Measurements from ENCODE around the gene RNF212B.
"Not testable (repeated sequence)": the region's sequence is repeated elsewhere in the genome, so short reads cannot be mapped to it uniquely, and the experiment has no call there.

Gene RNF212B

DNA sequence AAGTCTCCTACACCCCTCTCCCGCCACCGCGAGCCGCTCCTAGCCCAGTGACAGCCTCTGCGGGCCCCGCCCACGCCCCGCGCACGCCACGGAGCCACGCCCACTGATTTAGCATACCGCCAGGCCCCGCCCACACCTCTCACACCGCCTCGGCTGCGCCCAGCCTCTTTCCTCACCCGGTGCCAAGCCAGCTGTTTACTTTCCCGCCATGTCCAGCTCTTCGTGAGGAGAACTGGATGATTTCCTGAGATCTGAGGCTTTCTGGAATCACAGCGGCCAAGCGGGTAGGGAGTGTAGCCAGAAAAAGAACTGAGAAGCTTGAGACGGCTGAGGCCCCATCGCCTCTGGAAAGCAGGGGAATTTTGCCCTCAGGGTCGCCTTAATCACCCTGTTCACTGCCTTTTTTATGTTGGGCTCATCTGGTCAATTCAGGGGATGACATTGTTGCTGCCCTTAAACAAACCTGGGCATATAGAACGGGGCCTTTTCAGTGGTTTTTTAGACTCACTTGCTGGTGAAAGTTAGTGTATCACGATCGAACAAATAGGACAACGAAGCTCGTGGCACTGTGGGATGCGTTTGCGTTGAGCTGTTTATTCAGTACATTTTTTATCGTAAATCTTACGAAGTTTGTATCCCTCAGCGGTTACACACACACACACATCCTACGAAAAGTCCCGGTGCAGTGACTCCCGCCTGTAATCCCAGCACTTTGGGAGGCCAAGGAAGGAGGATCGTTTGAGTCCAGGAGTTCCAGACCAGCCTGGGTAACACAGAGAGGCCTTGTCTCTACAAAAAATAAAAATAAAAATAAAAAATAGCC is at the start of gene RNF212B:
RNF212B (plus strand) TSS at position 165 of the 823 bp plus-strand sequence. CDS start 2,410 bp downstream, outside the sequence.
- peak; percentile 89 to 90 for DNase-seq (ENCODE audit: low read depth in 2 of 2)

- no peak for DNase-seq (ENCODE audit: low read depth in 2 of 2)
Measured at GRCh38 chr14:23193432-23193831, 44.3 kb upstream of the RNF212B start.

GRCh38 chr14:23195552-23196101 is 42.1 kb upstream of the RNF212B start:
- no peak for DNase-seq (ENCODE audit: low read depth in 2 of 2)

DNA sequence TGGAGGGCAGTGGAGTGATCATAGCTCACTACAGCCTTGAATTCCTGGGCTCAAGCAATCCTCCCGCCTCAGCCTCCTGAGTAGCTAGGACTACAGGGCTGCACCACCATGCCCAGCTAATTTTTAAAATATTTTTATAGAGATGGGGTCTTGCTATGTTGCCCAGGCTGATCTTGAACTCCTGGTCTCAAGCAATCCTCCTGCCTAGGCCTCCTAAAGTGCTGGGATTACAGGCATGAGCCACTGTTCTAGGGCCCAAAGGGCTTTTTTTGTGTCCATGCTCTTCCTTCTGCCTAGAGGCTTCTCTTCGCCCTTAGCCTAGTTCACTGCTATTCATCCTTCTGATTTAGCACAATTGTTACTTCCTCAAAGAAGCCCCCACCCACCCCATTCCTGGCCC is 41.2 kb upstream of the RNF212B start:
- not testable (repeated sequence) for DNase-seq (ENCODE audit: low read depth in 2 of 2)

- not testable (repeated sequence) for DNase-seq (ENCODE audit: low read depth in 2 of 2)
Measured at GRCh38 chr14:23199141-23199540, 38.6 kb upstream of the RNF212B start.

DNA sequence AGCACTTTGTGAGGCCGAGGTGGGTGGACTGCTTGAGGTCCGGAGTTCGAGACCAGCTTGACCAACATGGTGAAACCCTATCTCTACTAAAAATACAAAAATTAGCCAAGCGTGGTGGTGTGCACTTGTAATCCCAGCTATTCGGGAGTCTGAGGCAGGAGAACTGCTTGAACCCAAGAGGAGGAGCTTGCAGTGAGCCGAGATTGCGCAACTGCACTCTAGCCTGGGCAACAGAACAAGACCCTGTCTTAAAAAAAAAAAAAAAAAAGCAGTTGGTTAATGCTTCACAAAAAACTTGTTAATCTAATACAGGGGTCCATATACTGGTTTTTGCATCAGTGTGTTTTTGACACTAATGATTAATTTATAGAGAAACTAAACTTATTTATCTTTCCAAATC is 35.7 kb upstream of the RNF212B start:
- DNase-seq (ENCODE audit: low read depth in 2 of 2), result no peak

- no peak for DNase-seq (ENCODE audit: low read depth in 2 of 2)
Measured at GRCh38 chr14:23206422-23207145, 31.2 kb upstream of the RNF212B start.

DNA sequence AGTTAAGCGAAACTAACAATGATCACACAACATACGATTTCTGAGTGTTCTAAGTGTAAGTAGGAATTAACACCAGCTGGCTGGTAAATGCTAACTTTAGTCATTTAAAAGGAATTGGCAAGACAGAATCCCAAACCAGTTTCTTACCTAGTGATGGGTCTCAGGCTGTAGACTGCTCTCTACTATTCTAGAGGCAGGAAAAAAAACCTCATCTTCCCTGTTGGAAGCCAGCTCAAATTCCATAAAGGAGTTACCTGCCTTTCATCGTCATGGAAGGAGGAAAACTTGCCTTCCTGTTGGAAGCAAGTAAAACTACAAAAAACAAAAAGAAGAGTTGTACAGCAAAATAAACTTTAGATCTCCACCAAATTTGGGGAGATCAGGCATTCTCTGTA is 30.6 kb upstream of the RNF212B start:
- no peak for DNase-seq (ENCODE audit: low read depth in 2 of 2)

GRCh38 chr14:23208324-23208723 is 29.4 kb upstream of the RNF212B start:
- no peak for DNase-seq (ENCODE audit: low read depth in 2 of 2)

- no peak for DNase-seq (ENCODE audit: low read depth in 2 of 2)
Measured at GRCh38 chr14:23209651-23210423, 27.9 kb upstream of the RNF212B start.

DNA sequence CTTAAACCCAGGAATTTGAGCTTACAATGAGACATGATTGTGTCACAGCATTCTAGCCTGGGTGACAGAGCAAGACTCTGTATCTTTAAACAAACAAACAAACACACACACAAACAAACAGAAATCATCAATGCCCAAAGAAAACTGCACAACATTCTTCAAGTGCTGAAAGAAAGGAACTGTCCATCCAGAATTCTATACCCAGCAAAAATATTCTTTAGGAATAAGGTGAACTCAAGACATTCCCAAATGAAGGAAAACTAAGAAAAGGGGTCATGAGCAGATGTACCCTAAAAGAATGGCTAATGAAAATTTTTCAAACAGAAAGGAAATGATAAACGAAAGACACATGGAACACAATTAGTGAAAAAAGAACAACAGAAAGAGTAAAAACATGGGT is 22.3 kb upstream of the RNF212B start:
- DNase-seq (ENCODE audit: low read depth in 2 of 2), result no peak

DNA sequence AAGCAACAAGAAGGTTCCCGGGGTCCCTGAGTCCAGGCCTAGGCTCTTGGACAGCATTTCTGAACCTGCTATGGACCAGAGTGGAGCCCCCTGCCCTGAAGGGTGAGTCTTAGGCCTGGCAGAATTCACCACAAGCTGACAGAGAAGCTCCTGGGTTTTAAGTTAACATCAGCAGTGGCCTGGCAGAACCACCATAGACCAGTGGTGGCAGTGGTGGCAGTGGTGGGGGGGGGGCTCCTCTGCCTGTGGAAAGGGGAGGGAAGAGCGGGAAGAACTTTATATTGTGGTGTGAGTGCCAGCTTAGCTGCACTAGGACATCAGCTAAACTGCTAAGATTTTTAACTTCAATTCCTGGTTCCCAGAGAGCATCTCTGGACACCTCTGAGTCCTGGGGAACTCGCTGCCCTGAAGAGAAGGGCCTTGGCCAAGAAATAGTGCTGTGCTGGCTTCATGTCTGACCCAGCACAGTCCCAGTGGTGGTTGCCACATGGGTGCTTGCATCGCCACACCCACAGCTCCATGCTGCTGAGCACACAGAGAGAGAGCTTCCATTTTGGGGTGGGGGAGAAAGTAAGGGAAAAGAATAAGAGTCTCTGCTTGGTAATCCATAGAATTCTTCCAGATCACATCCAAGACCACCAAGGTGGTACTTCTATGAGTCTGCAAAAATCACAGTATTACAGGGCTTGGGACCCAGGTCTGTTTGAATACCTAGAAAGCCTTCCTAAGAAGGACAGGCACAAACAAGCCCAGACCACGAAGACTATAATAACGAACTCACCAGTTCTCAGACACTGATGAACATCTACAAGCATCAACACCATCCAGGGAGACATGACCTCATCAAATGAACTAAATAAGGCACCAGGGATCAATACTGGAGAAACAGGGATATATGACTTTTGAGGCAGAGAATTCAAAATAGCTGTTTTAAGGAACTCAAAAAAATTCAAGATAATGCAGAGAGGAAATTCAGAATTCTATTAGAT is 20.4 kb upstream of the RNF212B start:
- no peak for DNase-seq (ENCODE audit: low read depth in 2 of 2)

- DNase-seq (ENCODE audit: low read depth in 2 of 2), result no peak
Measured at GRCh38 chr14:23219075-23219474, 18.7 kb upstream of the RNF212B start.

DNA sequence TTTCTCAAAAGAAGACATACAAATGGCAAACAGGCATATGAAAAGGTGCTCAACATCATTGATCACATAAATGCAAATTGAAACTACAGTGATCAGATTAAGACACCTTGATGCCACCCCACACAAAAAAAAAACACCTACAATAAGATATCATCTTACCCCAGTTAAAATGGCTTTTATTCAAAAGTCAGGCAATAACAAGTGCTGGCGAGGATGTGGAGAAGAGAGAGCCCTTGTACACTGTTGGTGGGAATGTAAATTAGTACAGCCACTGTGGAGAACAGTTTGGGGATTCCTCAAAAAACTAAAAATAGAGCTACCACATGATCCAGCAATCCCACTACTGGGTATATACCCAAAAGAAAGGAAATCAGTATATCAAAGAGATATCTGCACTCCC is 12.8 kb upstream of the RNF212B start:
- not testable (repeated sequence) for DNase-seq (ENCODE audit: low read depth in 2 of 2)

DNA sequence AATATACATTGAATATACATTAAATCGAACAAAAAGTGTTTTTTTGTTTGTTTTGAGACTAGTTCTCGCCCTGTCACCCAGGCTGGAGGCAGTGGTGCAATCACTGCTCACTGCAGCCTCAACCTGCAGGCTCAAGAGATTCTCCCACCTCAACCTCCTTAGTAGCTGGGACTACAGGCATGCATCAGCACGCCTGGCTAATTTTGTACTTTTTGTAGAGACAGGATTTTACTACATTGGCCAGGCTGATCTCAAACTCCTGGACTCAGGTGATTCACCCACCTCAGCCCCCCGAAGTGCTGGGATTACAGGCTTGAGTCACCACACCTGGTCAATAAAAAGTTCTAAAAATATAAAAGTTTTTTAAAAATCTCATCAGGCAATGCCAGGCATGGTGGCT is 10.2 kb upstream of the RNF212B start:
- DNase-seq (ENCODE audit: low read depth in 2 of 2), result no peak

GRCh38 chr14:23228812-23229211 is 8.9 kb upstream of the RNF212B start:
- no peak for DNase-seq (ENCODE audit: low read depth in 2 of 2)

- DNase-seq (ENCODE audit: low read depth in 2 of 2), result not testable (repeated sequence)
Measured at GRCh38 chr14:23232241-23232808, 5.4 kb upstream of the RNF212B start.

- no peak for DNase-seq (ENCODE audit: low read depth in 2 of 2)
Measured at GRCh38 chr14:23240661-23241060, 2.9 kb downstream of the RNF212B start.

- DNase-seq (ENCODE audit: low read depth in 2 of 2), result not testable (repeated sequence)
Measured at GRCh38 chr14:23241061-23241715, 3.5 kb downstream of the RNF212B start.

GRCh38 chr14:23242076-23242475 is 4.3 kb downstream of the RNF212B start:
- DNase-seq (ENCODE audit: low read depth in 2 of 2), result no peak

Data from stimulated activated CD4-positive, alpha-beta T cell treated with anti-CD3 and anti-CD28 coated beads, Interleukin-4, amount 100 ng/mL, for 48 hours (primary cell).